Omental fat pad (tissue), 4 donors: ENCODE data around the gene NCEH1. TPM values are rescaled to one million over a fixed set of nuclear protein-coding genes. Genes with fewer than 3 reads are reported as not detected.

Source experiments
- ATAC-seq: fragments of 150-250 bp; one replicate; pipeline ENCODE4 v1.9.1; 2016; ENCODE audit warnings: mild to moderate bottlenecking, moderate library complexity; ENCODE audit not compliant: low FRiP score
- DNase-seq: peaks from one replicate; pipeline ENCODE4 v3.0.0-alpha.2; 2019; ENCODE audit warnings: low spot score
- total RNA-seq, 4 donors: library from RNA; depleted of rRNA; stranded (reverse); fragments of >200 nt; gene quantifications; one replicate each; pipeline ENCODE4 v1.1.0, GENCODE V29; 2016
- TF ChIP-seq, protein P1 (sequence below), 3 donors: fragments of 450-650 bp; IDR thresholded peaks; one replicate each; pipeline ENCODE4 v1.5.1; 2016 to 2017; ENCODE audit warnings: antibody characterized with exemption in 3 of 3, mild to moderate bottlenecking in 3 of 3, moderate library complexity in 2 of 3

The NCEH1 gene
- total RNA-seq, 4 donors from 2014 or later = 8.2 to 44.1 (median 10.6) TPM

GRCh38 chr3:172700256-172700655, 10.6 kb downstream of the NCEH1 start:
- ATAC-seq (no peak), DNase-seq (no peak)
- TF ChIP-seq, protein P1, sequence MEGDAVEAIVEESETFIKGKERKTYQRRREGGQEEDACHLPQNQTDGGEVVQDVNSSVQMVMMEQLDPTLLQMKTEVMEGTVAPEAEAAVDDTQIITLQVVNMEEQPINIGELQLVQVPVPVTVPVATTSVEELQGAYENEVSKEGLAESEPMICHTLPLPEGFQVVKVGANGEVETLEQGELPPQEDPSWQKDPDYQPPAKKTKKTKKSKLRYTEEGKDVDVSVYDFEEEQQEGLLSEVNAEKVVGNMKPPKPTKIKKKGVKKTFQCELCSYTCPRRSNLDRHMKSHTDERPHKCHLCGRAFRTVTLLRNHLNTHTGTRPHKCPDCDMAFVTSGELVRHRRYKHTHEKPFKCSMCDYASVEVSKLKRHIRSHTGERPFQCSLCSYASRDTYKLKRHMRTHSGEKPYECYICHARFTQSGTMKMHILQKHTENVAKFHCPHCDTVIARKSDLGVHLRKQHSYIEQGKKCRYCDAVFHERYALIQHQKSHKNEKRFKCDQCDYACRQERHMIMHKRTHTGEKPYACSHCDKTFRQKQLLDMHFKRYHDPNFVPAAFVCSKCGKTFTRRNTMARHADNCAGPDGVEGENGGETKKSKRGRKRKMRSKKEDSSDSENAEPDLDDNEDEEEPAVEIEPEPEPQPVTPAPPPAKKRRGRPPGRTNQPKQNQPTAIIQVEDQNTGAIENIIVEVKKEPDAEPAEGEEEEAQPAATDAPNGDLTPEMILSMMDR (IDR thresholded peaks at IDR 0.05) = no peak

- DNase-seq (no peak), ATAC-seq (no peak)
- TF ChIP-seq, protein P1 (IDR thresholded peaks at IDR 0.05) = no peak
These were observed 11.8 kb downstream of the NCEH1 start for GRCh38 chr3:172699031-172699430.

GRCh38 chr3:172698631-172699030, 12.2 kb downstream of the NCEH1 start:
- DNase-seq = no peak
- TF ChIP-seq, protein P1 (IDR thresholded peaks at IDR 0.05) = no peak
- no peak for ATAC-seq

DNA sequence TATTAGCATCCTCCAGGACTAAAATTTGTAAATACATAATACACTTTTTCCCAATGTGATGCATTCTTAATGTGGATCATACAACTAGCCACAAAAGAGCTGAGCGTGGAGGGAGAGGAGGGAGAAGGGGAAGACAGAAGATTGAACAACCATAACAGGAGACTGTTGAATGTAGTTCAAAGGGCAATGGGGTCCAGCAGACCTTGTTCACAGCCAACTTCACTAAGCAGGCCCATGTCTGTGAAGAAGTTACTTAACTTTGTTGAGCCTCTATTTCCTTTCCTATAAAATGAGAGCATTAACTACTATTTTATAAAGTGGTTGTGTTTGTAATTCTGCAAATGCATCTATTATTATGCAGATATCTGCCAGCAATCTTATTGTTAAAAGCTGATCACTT, 13.3 kb downstream of the NCEH1 start:
- ATAC-seq (no peak), DNase-seq (no peak)
- TF ChIP-seq, protein P1 (IDR thresholded peaks at IDR 0.05) = no peak

- DNase-seq (no peak), ATAC-seq (no peak)
- TF ChIP-seq, protein P1 (IDR thresholded peaks at IDR 0.05) = no peak
These were observed 14.5 kb downstream of the NCEH1 start for GRCh38 chr3:172696357-172696756.

GRCh38 chr3:172694573-172695246, 16.2 kb downstream of the NCEH1 start:
- no peak for DNase-seq
- TF ChIP-seq, protein P1 (IDR thresholded peaks at IDR 0.05) = no peak
- ATAC-seq = no peak

DNA sequence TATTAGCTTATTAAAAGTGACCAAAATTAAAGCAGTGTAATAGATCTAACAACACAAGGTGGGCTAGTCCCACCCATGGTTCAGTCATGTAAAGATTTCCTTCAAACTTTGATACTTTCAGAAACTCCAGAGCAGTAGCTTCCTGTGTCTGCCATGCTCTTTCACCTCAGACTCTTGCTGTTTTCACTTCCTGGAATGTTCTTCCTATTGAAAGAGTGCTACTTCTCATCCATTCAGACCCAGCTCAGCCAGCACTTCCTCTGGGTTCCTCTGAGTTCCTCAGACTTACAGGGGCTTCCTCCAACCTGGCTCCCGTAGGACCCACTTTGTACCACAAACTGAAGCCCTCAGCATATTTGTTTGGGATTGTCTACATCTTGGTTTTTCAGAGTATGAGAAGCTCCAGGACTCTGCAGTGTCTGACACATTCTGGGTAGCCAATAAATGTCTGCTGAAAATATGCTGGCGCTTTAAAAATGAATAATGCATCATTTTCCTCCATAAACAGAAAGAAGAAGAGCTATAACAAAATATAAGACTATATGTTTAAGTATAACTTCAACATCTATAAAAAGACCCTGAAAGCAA, 18.0 kb downstream of the NCEH1 start:
- TF ChIP-seq, protein P1 (IDR thresholded peaks at IDR 0.05) = no peak
- DNase-seq (no peak), ATAC-seq (no peak)
